Brain microvascular endothelial cell (primary cell): ENCODE results near the gene MTCL1.

ENCODE experiments used
- DNase-seq: peaks from one replicate; pipeline ENCODE4 v3.0.0-alpha.2; 2020
- H3K27ac ChIP-seq: fragments of 250-450 bp; sonication (Bioruptor Pico); 2 replicates; pipeline ENCODE4 v1.5.1; 2020; ENCODE audit warnings: mild to moderate bottlenecking, moderate library complexity
- H3K27me3 ChIP-seq: fragments of 250-450 bp; sonication (Bioruptor Pico); replicated peaks from 2 replicates; pipeline ENCODE4 v1.5.1; 2020; ENCODE audit warnings: mild to moderate bottlenecking
- H3K36me3 ChIP-seq: fragments of 250-450 bp; sonication (Bioruptor Pico); replicated peaks from 2 replicates; pipeline ENCODE4 v1.5.1; 2020; ENCODE audit warnings: mild to moderate bottlenecking
- H3K4me3 ChIP-seq: 2 replicates; pipeline ENCODE4 v1.5.1; 2011; ENCODE audit warnings: low read depth, mild to moderate bottlenecking, control low read depth, low read length, moderate library complexity
- in situ Hi-C: cut with HindIII; loops from 2 replicates; pipeline ENCODE4 v1.10.0; 2017; ENCODE audit warnings: low sequenced_read_pairs, low pct_ligation_motif_present
- TF ChIP-seq, protein P1 (sequence below): IDR thresholded peaks from 2 replicates; pipeline ENCODE4 v1.5.1; 2011; ENCODE audit warnings: low read depth, mild to moderate bottlenecking, moderate library complexity, low read length, control low read depth, inconsistent platforms; ENCODE audit errors: missing control alignments

MTCL1 gene

GRCh38 chr18:8701546-8702118, 3.7 kb upstream of the MTCL1 start:
- H3K27me3 ChIP-seq, result no peaks in the 10 kb centered on the region
- no peaks in the 10 kb centered on the region for H3K36me3 ChIP-seq
- DNase-seq, result peak; percentile 90
- H3K27ac ChIP-seq, result peak overlapping the region; percentile 68
- TF ChIP-seq, protein P1, sequence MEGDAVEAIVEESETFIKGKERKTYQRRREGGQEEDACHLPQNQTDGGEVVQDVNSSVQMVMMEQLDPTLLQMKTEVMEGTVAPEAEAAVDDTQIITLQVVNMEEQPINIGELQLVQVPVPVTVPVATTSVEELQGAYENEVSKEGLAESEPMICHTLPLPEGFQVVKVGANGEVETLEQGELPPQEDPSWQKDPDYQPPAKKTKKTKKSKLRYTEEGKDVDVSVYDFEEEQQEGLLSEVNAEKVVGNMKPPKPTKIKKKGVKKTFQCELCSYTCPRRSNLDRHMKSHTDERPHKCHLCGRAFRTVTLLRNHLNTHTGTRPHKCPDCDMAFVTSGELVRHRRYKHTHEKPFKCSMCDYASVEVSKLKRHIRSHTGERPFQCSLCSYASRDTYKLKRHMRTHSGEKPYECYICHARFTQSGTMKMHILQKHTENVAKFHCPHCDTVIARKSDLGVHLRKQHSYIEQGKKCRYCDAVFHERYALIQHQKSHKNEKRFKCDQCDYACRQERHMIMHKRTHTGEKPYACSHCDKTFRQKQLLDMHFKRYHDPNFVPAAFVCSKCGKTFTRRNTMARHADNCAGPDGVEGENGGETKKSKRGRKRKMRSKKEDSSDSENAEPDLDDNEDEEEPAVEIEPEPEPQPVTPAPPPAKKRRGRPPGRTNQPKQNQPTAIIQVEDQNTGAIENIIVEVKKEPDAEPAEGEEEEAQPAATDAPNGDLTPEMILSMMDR, result no peak
- in situ Hi-C loops, result no loop called here
- H3K4me3 ChIP-seq, result no peak overlapping the region

GRCh38 chr18:8702668-8703067, 2.7 kb upstream of the MTCL1 start:
- no peaks in the 10 kb centered on the region for H3K27me3 ChIP-seq

DNA sequence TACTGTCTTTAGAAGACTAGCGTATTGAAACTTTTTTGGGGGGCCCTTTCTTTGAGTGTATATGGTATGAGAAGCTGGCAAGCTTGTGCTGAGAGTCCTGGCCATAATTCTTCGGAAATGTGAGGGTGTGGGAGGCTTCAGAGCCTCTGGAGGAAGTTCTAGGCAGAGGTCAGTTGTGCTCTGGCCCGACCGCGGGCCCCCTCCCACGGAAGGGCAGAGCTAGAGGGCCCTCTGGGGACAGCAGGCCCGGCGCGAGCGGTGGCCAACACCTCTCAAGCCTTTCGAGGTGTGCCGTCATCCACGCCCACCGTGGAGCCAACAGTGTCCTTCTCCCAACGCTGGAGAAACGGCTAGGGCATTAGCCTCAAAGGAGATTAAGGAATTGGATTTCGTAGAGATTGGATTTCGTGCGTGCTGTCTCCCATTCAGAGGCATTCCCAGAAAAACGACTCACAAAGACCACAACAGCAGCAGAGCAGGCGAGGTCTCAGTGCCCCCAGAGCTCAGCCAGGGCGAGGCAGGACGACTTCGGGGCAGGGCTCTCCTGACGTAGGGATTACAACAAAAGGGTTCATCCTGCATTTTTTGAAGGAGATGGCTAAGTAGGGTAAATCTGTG, 2.2 kb upstream of the MTCL1 start:
- no peaks in the 10 kb centered on the region for H3K27me3 ChIP-seq
- TF ChIP-seq, protein P1, result no peak

More at GRCh38 chr18:8702668-8703067, 2.7 kb upstream of the MTCL1 start:
- no peak for DNase-seq
- Histone ChIP-seq H3K27ac (no peak overlapping the region), H3K4me3 (no peak overlapping the region), H3K36me3 (no peaks in the 10 kb centered on the region)
- TF ChIP-seq, protein P1, result no peak
- in situ Hi-C loops, result no loop called here

DNA sequence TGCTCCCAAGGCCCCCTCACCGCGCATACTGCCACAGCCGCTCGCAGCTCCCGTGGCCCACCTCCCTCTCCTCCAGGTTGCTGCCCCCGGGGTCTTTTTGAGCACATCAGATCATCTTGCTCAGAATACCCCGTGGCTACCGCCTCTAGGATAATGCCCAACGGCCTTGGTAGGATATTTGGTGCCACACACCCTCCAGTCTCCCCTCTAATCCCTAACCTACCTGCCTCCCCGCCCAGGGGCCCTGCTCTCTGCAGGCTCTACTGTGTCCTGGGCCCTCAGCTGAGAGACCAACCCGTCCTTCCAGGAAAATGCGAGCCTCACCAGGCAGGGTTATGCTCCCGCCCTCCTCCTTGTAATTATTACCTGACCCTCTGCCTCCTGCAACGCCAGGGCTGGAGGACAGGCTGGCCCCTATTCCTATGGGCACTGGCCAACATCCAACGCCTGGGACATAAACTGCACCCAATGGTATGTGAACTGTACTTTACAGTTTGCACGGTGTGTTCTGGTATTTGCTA, 1.5 kb upstream of the MTCL1 start:
- no peak overlapping the region for H3K4me3 ChIP-seq
- no peaks in the 10 kb centered on the region for H3K27me3 ChIP-seq
- TF ChIP-seq, protein P1, result no peak
- H3K27ac ChIP-seq, result no peak overlapping the region
- no peaks in the 10 kb centered on the region for H3K36me3 ChIP-seq
- in situ Hi-C loops, result no loop called here
- DNase-seq, result no peak

More for the DNA sequence above, 2.2 kb upstream of the MTCL1 start:
- no peak for DNase-seq
- H3K36me3 ChIP-seq, result no peaks in the 10 kb centered on the region
- in situ Hi-C loops, result no loop called here
- H3K4me3 ChIP-seq, result no peak overlapping the region
- H3K27ac ChIP-seq, result no peak overlapping the region

DNA sequence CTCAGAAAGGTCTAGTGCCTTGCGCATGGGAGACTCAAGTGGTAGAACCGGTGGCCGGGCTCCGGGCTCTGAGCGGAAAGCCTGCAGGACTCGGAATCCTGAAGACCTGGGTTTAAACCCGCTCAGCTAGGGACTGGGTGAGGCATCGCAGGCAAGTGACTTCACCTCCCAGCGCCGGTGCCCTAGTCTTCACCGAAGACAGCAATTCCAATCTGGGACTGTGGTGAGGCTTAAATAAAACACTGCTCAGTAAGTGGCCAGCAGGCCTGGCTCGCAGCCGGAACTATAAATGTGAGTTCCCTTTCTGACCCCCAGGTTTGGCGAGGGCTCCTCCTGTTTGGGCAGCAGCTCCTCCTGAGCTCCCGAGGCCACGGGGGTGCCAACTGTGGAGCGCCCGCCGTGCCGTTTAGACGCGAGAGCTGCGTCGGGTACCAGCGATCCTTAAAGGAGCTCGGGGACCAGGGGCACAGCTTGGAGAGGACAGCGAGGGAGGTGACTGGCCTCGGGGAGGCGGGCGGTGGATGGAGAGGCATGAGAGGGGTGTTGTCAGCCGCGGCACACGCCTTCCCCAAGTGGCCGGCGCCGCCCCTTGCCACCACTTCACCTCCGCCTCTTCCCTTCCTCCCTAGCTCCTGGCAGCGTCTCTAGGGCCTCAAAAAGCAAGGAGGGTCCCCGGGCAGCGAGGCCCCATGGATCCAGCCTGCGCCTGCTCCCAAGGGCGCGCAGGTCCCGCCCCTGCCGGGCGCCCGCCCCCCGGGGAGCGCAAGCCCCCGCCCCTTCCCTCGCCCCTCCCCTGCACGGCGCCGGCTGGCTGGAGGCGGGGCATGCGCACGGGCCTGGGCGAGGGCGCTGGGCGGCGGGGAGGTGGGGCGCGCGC, 757 bp upstream of the MTCL1 start:
- Histone ChIP-seq H3K27me3 (no peaks in the 10 kb centered on the region), H3K27ac (peak overlapping the region; percentile 9), H3K4me3 (peak overlapping the region; percentile 73), H3K36me3 (no peaks in the 10 kb centered on the region)
- DNase-seq, result peak; percentile 69
- in situ Hi-C loops, result no loop called here
- TF ChIP-seq, protein P1, result no peak
